H9 (cell line): ENCODE results near the gene C1orf198. TPM values are rescaled to one million over a fixed set of nuclear protein-coding genes. Genes with fewer than 3 reads are reported as not detected.

Experiments used
- DNase-seq: peaks from one replicate; pipeline ENCODE4 v3.0.0-alpha.2; 2017
- H2AFZ ChIP-seq: one replicate; pipeline ENCODE4 v1.6.1; 2013; ENCODE audit warnings: mild to moderate bottlenecking, low read length, control low read depth, moderate library complexity
- H2AK5ac ChIP-seq: 2 replicates; pipeline ENCODE4 v1.6.1; 2013; ENCODE audit warnings: low read length, control low read depth, mixed read lengths; ENCODE audit not compliant: insufficient read length
- H2BK120ac ChIP-seq: one replicate; pipeline ENCODE4 v1.6.1; 2013; ENCODE audit warnings: low read depth, mild to moderate bottlenecking, low read length, control low read depth, inconsistent platforms; ENCODE audit not compliant: poor library complexity, severe bottlenecking
- H2BK12ac ChIP-seq: 2 replicates; pipeline ENCODE4 v1.6.1; 2013; ENCODE audit warnings: low read length, control low read depth, mixed read lengths, low read depth; ENCODE audit not compliant: insufficient read length
- H2BK15ac ChIP-seq: 2 replicates; pipeline ENCODE4 v1.6.1; 2013; ENCODE audit warnings: low read depth, low read length, control low read depth
- H2BK20ac ChIP-seq: one replicate; pipeline ENCODE4 v1.6.1; 2013; ENCODE audit warnings: low read depth, mild to moderate bottlenecking, low read length, control low read depth, inconsistent platforms; ENCODE audit not compliant: poor library complexity, severe bottlenecking
- H2BK5ac ChIP-seq: 2 replicates; pipeline ENCODE4 v1.6.1; 2013; ENCODE audit warnings: low read length, control low read depth, mixed read lengths; ENCODE audit not compliant: insufficient read length
- H3K14ac ChIP-seq: 2 replicates; pipeline ENCODE4 v1.6.1; 2013; ENCODE audit warnings: low read length, control low read depth; ENCODE audit not compliant: insufficient read depth
- H3K18ac ChIP-seq: 2 replicates; pipeline ENCODE4 v1.6.1; 2013; ENCODE audit warnings: low read depth, mild to moderate bottlenecking, mixed read lengths, low read length, control low read depth; ENCODE audit not compliant: insufficient read length
- H3K23ac ChIP-seq: 2 replicates; pipeline ENCODE4 v1.6.1; 2013; ENCODE audit warnings: low read length, control low read depth, mixed read lengths, low read depth; ENCODE audit not compliant: insufficient read length
- H3K23me2 ChIP-seq: 2 replicates; pipeline ENCODE4 v1.6.1; 2013; ENCODE audit warnings: low read depth, mild to moderate bottlenecking, mixed read lengths, low read length, control low read depth; ENCODE audit not compliant: insufficient read length, poor library complexity, severe bottlenecking
- H3K27ac ChIP-seq: 2 replicates; pipeline ENCODE4 v1.5.1; 2013; ENCODE audit warnings: low read length, control low read depth, mixed read lengths, low read depth; ENCODE audit not compliant: insufficient read length
- H3K27me3 ChIP-seq: 2 replicates; pipeline ENCODE4 v1.6.1; 2013; ENCODE audit warnings: low read length, control low read depth, inconsistent platforms; ENCODE audit not compliant: insufficient read depth
- H3K4ac ChIP-seq: 2 replicates; pipeline ENCODE4 v1.6.1; 2013; ENCODE audit warnings: low read depth, mild to moderate bottlenecking, control low read depth, inconsistent platforms, low read length, moderate library complexity
- H3K4me1 ChIP-seq: 2 replicates; pipeline ENCODE4 v1.6.1; 2013; ENCODE audit warnings: low read length, control low read depth, inconsistent platforms; ENCODE audit not compliant: insufficient read depth
- H3K4me2 ChIP-seq: 2 replicates; pipeline ENCODE4 v1.6.1; 2013; ENCODE audit warnings: low read length, control low read depth, mixed read lengths; ENCODE audit not compliant: insufficient read length, insufficient read depth
- H3K56ac ChIP-seq: 2 replicates; pipeline ENCODE4 v1.6.1; 2013; ENCODE audit warnings: low read depth, mild to moderate bottlenecking, mixed read lengths, low read length, control low read depth; ENCODE audit not compliant: insufficient read length
- H3K79me1 ChIP-seq: 2 replicates; pipeline ENCODE4 v1.6.1; 2013; ENCODE audit warnings: low read depth, mild to moderate bottlenecking, moderate library complexity, low read length, control low read depth, inconsistent platforms; ENCODE audit not compliant: insufficient read depth, poor library complexity, severe bottlenecking
- H3K79me2 ChIP-seq: 2 replicates; pipeline ENCODE4 v1.6.1; 2013; ENCODE audit warnings: low read length, control low read depth, inconsistent platforms; ENCODE audit not compliant: insufficient read depth
- H3K9ac ChIP-seq: 2 replicates; pipeline ENCODE4 v1.6.1; 2013; ENCODE audit warnings: low read length, control low read depth, mixed read lengths; ENCODE audit not compliant: insufficient read length; ENCODE audit errors: extremely low read depth
- H3K9me3 ChIP-seq: one replicate; pipeline ENCODE4 v1.6.1; 2013; ENCODE audit warnings: low read depth, low read length, inconsistent platforms; ENCODE audit not compliant: control insufficient read depth
- H3T11ph ChIP-seq: one replicate; pipeline ENCODE4 v1.6.1; 2013; ENCODE audit warnings: mild to moderate bottlenecking, low read length, control low read depth, inconsistent platforms
- H4K20me1 ChIP-seq: one replicate; pipeline ENCODE4 v1.6.1; 2013; ENCODE audit not compliant: control insufficient read depth, insufficient read length, insufficient read depth
- H4K5ac ChIP-seq: 2 replicates; pipeline ENCODE4 v1.6.1; 2013; ENCODE audit warnings: low read depth, mild to moderate bottlenecking, mixed read lengths, low read length, control low read depth; ENCODE audit not compliant: insufficient read length
- H4K8ac ChIP-seq: replicated peaks from 2 replicates; pipeline ENCODE4 v1.6.1; 2013; ENCODE audit warnings: low read length, control low read depth, mixed read lengths, low read depth; ENCODE audit not compliant: insufficient read length
- H4K91ac ChIP-seq: 2 replicates; pipeline ENCODE4 v1.6.1; 2013; ENCODE audit warnings: low read depth, mild to moderate bottlenecking, moderate library complexity, mixed read lengths, low read length, control low read depth; ENCODE audit not compliant: insufficient read length
- H3K27ac Mint-ChIP-seq, 3 experiments: 2 replicates in 2 of 3; 3 replicates in 1 of 3; pipeline ENCODE4 v1.8.0; 2020 to 2021; ENCODE audit warnings: mixed read lengths in 3 of 3, mild to moderate bottlenecking in 1 of 3, moderate library complexity in 1 of 3
- H3K27me3 Mint-ChIP-seq: 2 replicates; pipeline ENCODE4 v1.8.0; 2021; ENCODE audit warnings: low read depth, mild to moderate bottlenecking, moderate library complexity, mixed read lengths
- H3K36me3 Mint-ChIP-seq, 3 experiments: 2 replicates in 2 of 3; 3 replicates in 1 of 3; pipeline ENCODE4 v1.8.0; 2020 to 2021; ENCODE audit warnings: low read depth in 3 of 3, mixed read lengths in 3 of 3; ENCODE audit not compliant: insufficient read depth in 1 of 3
- H3K4me1 Mint-ChIP-seq, 2 experiments: 2 replicates each; pipeline ENCODE4 v1.8.0; 2020; ENCODE audit warnings: mixed read lengths in 2 of 2
- H3K4me3 Mint-ChIP-seq, 2 experiments: 2 replicates in 1 of 2; 3 replicates in 1 of 2; pipeline ENCODE4 v1.8.0; 2020 to 2021; ENCODE audit warnings: mild to moderate bottlenecking in 2 of 2, mixed read lengths in 2 of 2, moderate library complexity in 1 of 2
- H3K9me3 Mint-ChIP-seq, 2 experiments: 2 replicates in 1 of 2; 3 replicates in 1 of 2; pipeline ENCODE4 v1.8.0; 2020; ENCODE audit warnings: mild to moderate bottlenecking in 2 of 2, mixed read lengths in 2 of 2, moderate library complexity in 1 of 2
- WGBS: extraction: QIAGEN DNeasy Blood & Tissue Kit; methylation state at CpG from one replicate; pipeline ENCODE4 v1.1.7; 2013; ENCODE audit warnings: missing lambda C conversion rate, low lambda C conversion rate, mixed read lengths; ENCODE audit not compliant: insufficient read length; ENCODE audit errors: extremely low coverage; 5-methylcytosine and 5-hydroxymethylcytosine counted together
- total RNA-seq: library from RNA; stranded (reverse); gene quantifications from 2 replicates; pipeline ENCODE4 v1.2.1, GENCODE V29; 2021
- TF ChIP-seq, protein P1 (sequence below): fragments of 200-600 bp; sonication (generic); conservative IDR thresholded peaks from 3 replicates; pipeline ENCODE4 v1.8.0; 2021; ENCODE audit warnings: antibody characterized with exemption, mild to moderate bottlenecking

The C1orf198 gene
- total RNA-seq, 1 experiment from 2014 or later = 28.9 TPM

GRCh38 chr1:230895452-230895851 lies 27.1 kb upstream of the C1orf198 start:
- no peak overlapping the region for H2AK5ac ChIP-seq
- no peak overlapping the region for H3T11ph ChIP-seq
- H2BK15ac ChIP-seq = no peak overlapping the region
- no peaks in the 10 kb centered on the region; a peak in 1 of 5 replicates for H3K9me3 Mint-ChIP-seq
- no peak overlapping the region for H3K27ac Mint-ChIP-seq
- H3K4ac ChIP-seq = no peak overlapping the region
- no peak overlapping the region for H4K5ac ChIP-seq
- H2BK5ac ChIP-seq = no peak overlapping the region
- no peak overlapping the region for H3K14ac ChIP-seq
- no peak overlapping the region for H3K23ac ChIP-seq
- H3K79me1 ChIP-seq = no peaks in the 10 kb centered on the region
- H2BK120ac ChIP-seq = no peak overlapping the region
- no peak overlapping the region for H3K27ac ChIP-seq
- H3K4me1 Mint-ChIP-seq = peaks cover 3 to 16% of the 10 kb centered on the region in 2 experiments; a peak in 2 of 4 replicates
- H3K18ac ChIP-seq = no peak overlapping the region
- no peaks in the 10 kb centered on the region for H3K4me1 ChIP-seq
- H2AFZ ChIP-seq = no peak overlapping the region
- no CpG with 5 or more reads among the region's 2 CpGs for WGBS
- no peak overlapping the region for H3K4me2 ChIP-seq
- H4K8ac ChIP-seq = no peak overlapping the region
- no peak overlapping the region for H2BK12ac ChIP-seq
- no peak overlapping the region for H4K91ac ChIP-seq
- no peaks in the 10 kb centered on the region for H3K23me2 ChIP-seq
- no peaks in the 10 kb centered on the region for H3K79me2 ChIP-seq
- H3K9ac ChIP-seq = no peak overlapping the region
- no peak overlapping the region for H3K56ac ChIP-seq
- TF ChIP-seq, protein P1, sequence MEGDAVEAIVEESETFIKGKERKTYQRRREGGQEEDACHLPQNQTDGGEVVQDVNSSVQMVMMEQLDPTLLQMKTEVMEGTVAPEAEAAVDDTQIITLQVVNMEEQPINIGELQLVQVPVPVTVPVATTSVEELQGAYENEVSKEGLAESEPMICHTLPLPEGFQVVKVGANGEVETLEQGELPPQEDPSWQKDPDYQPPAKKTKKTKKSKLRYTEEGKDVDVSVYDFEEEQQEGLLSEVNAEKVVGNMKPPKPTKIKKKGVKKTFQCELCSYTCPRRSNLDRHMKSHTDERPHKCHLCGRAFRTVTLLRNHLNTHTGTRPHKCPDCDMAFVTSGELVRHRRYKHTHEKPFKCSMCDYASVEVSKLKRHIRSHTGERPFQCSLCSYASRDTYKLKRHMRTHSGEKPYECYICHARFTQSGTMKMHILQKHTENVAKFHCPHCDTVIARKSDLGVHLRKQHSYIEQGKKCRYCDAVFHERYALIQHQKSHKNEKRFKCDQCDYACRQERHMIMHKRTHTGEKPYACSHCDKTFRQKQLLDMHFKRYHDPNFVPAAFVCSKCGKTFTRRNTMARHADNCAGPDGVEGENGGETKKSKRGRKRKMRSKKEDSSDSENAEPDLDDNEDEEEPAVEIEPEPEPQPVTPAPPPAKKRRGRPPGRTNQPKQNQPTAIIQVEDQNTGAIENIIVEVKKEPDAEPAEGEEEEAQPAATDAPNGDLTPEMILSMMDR = no peak
- H3K27me3 Mint-ChIP-seq = peaks cover 43% of the 10 kb centered on the region
- H3K4me3 Mint-ChIP-seq = no peak overlapping the region
- no peak for DNase-seq
- H3K9me3 ChIP-seq = no peaks in the 10 kb centered on the region
- H3K36me3 Mint-ChIP-seq = no peaks in the 10 kb centered on the region
- H2BK20ac ChIP-seq = no peak overlapping the region
- no peaks in the 10 kb centered on the region for H4K20me1 ChIP-seq
- no peaks in the 10 kb centered on the region for H3K27me3 ChIP-seq
